HCT116 (cell line): ENCODE data around the gene PLA2G2C.

Experiments
- JUND ChIP-seq: IDR thresholded peaks from 2 replicates; pipeline ENCODE4 v1.6.1; 2012
- POLR2AphosphoS5 ChIP-seq: IDR thresholded peaks from 2 replicates; pipeline ENCODE4 v1.6.1; 2011; ENCODE audit warnings: mild to moderate bottlenecking, low read depth, low read length, moderate library complexity
- YY1 ChIP-seq: IDR thresholded peaks from 2 replicates; pipeline ENCODE4 v1.6.1; 2011; ENCODE audit warnings: low read length, low read depth, moderate library complexity, mild to moderate bottlenecking; ENCODE audit not compliant: insufficient replicate concordance; ENCODE audit errors: extremely low read depth
- ZFX ChIP-seq: fragments of 450-650 bp; IDR thresholded peaks from 2 replicates; pipeline ENCODE4 v1.6.1; 2017
- TF ChIP-seq, protein P1 (sequence below), 3 experiments: fragments of 200-600 bp in 1 of 3; sonication (generic) in 1 of 3; IDR thresholded peaks in 2 of 3; conservative IDR thresholded peaks in 1 of 3; 2 replicates each; pipeline ENCODE4 v1.5.1; 2012 to 2017; ENCODE audit warnings: low read depth in 2 of 3, low read length in 2 of 3, antibody characterized with exemption in 1 of 3, borderline replicate concordance in 1 of 3, control low read depth in 1 of 3, mild to moderate bottlenecking in 1 of 3, mixed read lengths in 1 of 3, mixed run types in 1 of 3, moderate library complexity in 1 of 3; ENCODE audit not compliant: insufficient read depth in 1 of 3

DNA sequence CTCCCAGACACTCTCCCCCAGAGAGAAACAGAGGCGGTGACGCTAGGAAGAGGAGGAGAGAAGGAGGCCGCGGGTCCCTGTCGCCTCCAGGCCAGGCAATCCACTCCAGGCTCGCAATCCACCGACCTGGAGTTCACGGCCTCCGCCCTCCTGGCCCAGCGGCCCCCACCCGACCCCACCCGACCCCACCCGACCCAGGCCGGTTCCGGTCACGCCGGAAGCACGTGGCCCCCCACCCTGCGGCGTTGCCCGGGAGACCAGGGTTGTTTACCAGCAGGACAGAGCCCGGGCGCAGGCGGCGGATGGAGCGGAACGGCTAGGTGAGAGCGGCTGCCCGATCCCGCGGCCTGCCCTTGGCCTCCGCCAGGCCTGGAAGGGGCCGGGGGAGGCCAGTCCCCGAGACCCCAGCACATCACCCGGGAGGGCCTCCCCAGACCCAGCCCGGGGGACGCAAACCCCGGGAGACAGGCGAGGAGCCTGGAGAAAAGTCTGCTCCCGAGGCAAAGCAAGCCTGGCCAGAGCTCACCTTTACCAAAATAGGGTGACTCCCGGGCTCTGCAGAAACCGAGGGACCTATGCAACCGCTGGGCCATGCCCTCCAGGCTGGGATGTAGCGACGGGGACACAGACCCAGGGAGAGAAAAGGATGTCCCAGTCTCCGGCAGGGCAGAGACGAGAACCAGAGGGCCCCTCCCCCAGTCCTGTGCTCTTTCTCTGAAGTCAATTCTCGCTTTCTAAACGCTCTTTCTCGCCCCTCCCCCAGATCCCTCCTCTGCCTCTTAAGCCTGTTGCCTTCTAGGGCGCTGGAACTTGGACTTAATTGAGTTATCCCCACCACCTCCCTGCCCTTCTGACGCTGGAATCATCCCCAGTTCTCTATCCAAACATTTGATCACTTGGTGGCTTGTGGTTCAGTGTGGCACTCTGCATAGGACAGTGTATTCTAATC is at the start of gene PLA2G2C, which contains the start of gene UBXN10:
- TF ChIP-seq, protein P1, sequence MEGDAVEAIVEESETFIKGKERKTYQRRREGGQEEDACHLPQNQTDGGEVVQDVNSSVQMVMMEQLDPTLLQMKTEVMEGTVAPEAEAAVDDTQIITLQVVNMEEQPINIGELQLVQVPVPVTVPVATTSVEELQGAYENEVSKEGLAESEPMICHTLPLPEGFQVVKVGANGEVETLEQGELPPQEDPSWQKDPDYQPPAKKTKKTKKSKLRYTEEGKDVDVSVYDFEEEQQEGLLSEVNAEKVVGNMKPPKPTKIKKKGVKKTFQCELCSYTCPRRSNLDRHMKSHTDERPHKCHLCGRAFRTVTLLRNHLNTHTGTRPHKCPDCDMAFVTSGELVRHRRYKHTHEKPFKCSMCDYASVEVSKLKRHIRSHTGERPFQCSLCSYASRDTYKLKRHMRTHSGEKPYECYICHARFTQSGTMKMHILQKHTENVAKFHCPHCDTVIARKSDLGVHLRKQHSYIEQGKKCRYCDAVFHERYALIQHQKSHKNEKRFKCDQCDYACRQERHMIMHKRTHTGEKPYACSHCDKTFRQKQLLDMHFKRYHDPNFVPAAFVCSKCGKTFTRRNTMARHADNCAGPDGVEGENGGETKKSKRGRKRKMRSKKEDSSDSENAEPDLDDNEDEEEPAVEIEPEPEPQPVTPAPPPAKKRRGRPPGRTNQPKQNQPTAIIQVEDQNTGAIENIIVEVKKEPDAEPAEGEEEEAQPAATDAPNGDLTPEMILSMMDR (IDR thresholded peaks at IDR 0.05 in 2 of 3, conservative IDR thresholded peaks at IDR 0.05 in 1 of 3; ENCODE audit: borderline replicate concordance in 1 of 3, insufficient read depth in 1 of 3, low read depth in 2 of 3, low read length in 2 of 3): no peak
- no peak for TF ChIP-seq ZFX
- TF ChIP-seq POLR2AphosphoS5: no peak
- TF ChIP-seq JUND: no peak
- TF ChIP-seq YY1: no peak
